Measurements from ENCODE around the gene SLC8A1.

The SLC8A1 gene

GRCh38 chr2:40386177-40386576 lies 65.7 kb downstream of the SLC8A1 start:
- no peak for DNase-seq (ENCODE audit: low spot score)

GRCh38 chr2:40384714-40385113 lies 67.2 kb downstream of the SLC8A1 start:
- peak; percentile 46 for DNase-seq (ENCODE audit: low spot score)

GRCh38 chr2:40384233-40384632 lies 67.7 kb downstream of the SLC8A1 start:
- DNase-seq (ENCODE audit: low spot score), result no peak

- no peak for DNase-seq (ENCODE audit: low spot score)
These were observed 71.2 kb downstream of the SLC8A1 start for GRCh38 chr2:40380721-40381120.

- no peak for DNase-seq (ENCODE audit: low spot score)
These were observed 71.8 kb downstream of the SLC8A1 start for GRCh38 chr2:40380041-40380440.

GRCh38 chr2:40374543-40375240 lies 77.2 kb downstream of the SLC8A1 start:
- DNase-seq (ENCODE audit: low spot score), result no peak

- no peak for DNase-seq (ENCODE audit: low spot score)
These were observed 78.8 kb downstream of the SLC8A1 start for GRCh38 chr2:40373111-40373510.

GRCh38 chr2:40372283-40372985 lies 79.5 kb downstream of the SLC8A1 start:
- no peak for DNase-seq (ENCODE audit: low spot score)

GRCh38 chr2:40371525-40372282 lies 80.2 kb downstream of the SLC8A1 start:
- DNase-seq (ENCODE audit: low spot score), result peak; percentile 88

GRCh38 chr2:40370007-40370395 lies 81.9 kb downstream of the SLC8A1 start:
- no peak for DNase-seq (ENCODE audit: low spot score)

- DNase-seq (ENCODE audit: low spot score), result no peak
These were observed 82.5 kb downstream of the SLC8A1 start for GRCh38 chr2:40369267-40370006.

- DNase-seq (ENCODE audit: low spot score), result no peak
These were observed 84.2 kb downstream of the SLC8A1 start for GRCh38 chr2:40367652-40368051.

GRCh38 chr2:40367032-40367431 lies 84.9 kb downstream of the SLC8A1 start:
- no peak for DNase-seq (ENCODE audit: low spot score)

GRCh38 chr2:40364151-40364874 lies 87.6 kb downstream of the SLC8A1 start:
- no peak for DNase-seq (ENCODE audit: low spot score)

GRCh38 chr2:40363631-40364030 lies 88.3 kb downstream of the SLC8A1 start:
- DNase-seq (ENCODE audit: low spot score), result no peak

- no peak for DNase-seq (ENCODE audit: low spot score)
These were observed 88.7 kb downstream of the SLC8A1 start for GRCh38 chr2:40363231-40363630.

GRCh38 chr2:40361478-40361877 lies 90.4 kb downstream of the SLC8A1 start:
- DNase-seq (ENCODE audit: low spot score), result no peak

GRCh38 chr2:40360652-40361051 lies 91.2 kb downstream of the SLC8A1 start:
- no peak for DNase-seq (ENCODE audit: low spot score)

- DNase-seq (ENCODE audit: low spot score), result no peak
These were observed 92.1 kb downstream of the SLC8A1 start for GRCh38 chr2:40359811-40360210.

- DNase-seq (ENCODE audit: low spot score), result no peak
These were observed 93.1 kb downstream of the SLC8A1 start for GRCh38 chr2:40358783-40359182.

- DNase-seq (ENCODE audit: low spot score), result no peak
These were observed 94.2 kb downstream of the SLC8A1 start for GRCh38 chr2:40357667-40358066.

- no peak for DNase-seq (ENCODE audit: low spot score)
These were observed 96.4 kb downstream of the SLC8A1 start for GRCh38 chr2:40355451-40355850.
